B cell (primary cell): Measurements from ENCODE around the gene ZBTB16. TPM values are rescaled to one million over a fixed set of nuclear protein-coding genes. Genes with fewer than 3 reads are reported as not detected.

Source experiments
- ATAC-seq: fragments of 200-7000 bp; cut with Tn5 transposase; one replicate; pipeline ENCODE4 v1.10.0; 2021; ENCODE audit warnings: low read depth, mild to moderate bottlenecking, moderate number of reproducible peaks, moderate library complexity
- CTCF ChIA-PET: fragments of 350-600 bp; sonication (Branson Sonifier 250); formaldehyde crosslinking; loops from one replicate; lab custom pipeline; 2021; ENCODE audit warnings: antibody characterized with exemption, inconsistent platforms; lab: Charles Lee
- POLR2A ChIA-PET: fragments of 350-600 bp; sonication (Branson Sonifier 250); formaldehyde crosslinking; loops from one replicate; lab custom pipeline; 2021; ENCODE audit warnings: antibody characterized with exemption; lab: Charles Lee
- DNase-seq: peaks from one replicate; pipeline ENCODE4 v3.0.0; 2013
- H2AFZ ChIP-seq: 2 replicates; pipeline ENCODE4 v1.6.1; 2012; ENCODE audit warnings: mild to moderate bottlenecking, low read depth, low read length; ENCODE audit not compliant: insufficient read depth, poor library complexity, severe bottlenecking
- H3K27ac ChIP-seq, 2 donors: 1 replicate in 1 of 2; 2 replicates in 1 of 2; pipeline ENCODE4 v1.5.1; 2012 to 2013; ENCODE audit warnings: low read length in 2 of 2, mild to moderate bottlenecking in 2 of 2, moderate library complexity in 1 of 2
- H3K27me3 ChIP-seq, 4 experiments: fragments of 200-600 bp in 1 of 4; sonication (generic) in 1 of 4; replicated peaks in 1 of 4; 1 replicate in 2 of 4; 2 replicates in 2 of 4; pipeline versions ENCODE4 v1.6.1 to v1.7.0; 2013 to 2016; ENCODE audit warnings: low read length in 3 of 4, mild to moderate bottlenecking in 2 of 4, mixed read lengths in 1 of 4, moderate library complexity in 1 of 4; ENCODE audit not compliant: insufficient read depth in 4 of 4, control insufficient read depth in 3 of 4; ENCODE audit errors: control extremely low read depth in 1 of 4
- H3K36me3 ChIP-seq, 2 experiments: replicated peaks in 1 of 2; 1 replicate in 1 of 2; 2 replicates in 1 of 2; pipeline versions ENCODE4 v1.6.1 to v1.7.1; 2013; ENCODE audit warnings: low read length in 1 of 2; ENCODE audit not compliant: insufficient read depth in 2 of 2, control insufficient read depth in 1 of 2; ENCODE audit errors: control extremely low read depth in 1 of 2, extremely low read depth in 1 of 2
- H3K4me1 ChIP-seq, 2 donors: fragments of 200-600 bp in 1 of 2; sonication (generic) in 1 of 2; 1 replicate in 1 of 2; 2 replicates in 1 of 2; pipeline versions ENCODE4 v1.5.1 to v1.6.1; 2013 to 2017; ENCODE audit warnings: low read length in 2 of 2; ENCODE audit not compliant: control insufficient read depth in 2 of 2, insufficient read depth in 2 of 2
- H3K4me2 ChIP-seq: replicated peaks from 2 replicates; pipeline ENCODE3; 2012; ENCODE audit warnings: mild to moderate bottlenecking, low read depth, low read length; ENCODE audit not compliant: poor library complexity, severe bottlenecking
- H3K4me3 ChIP-seq, 5 experiments: fragments of 200-600 bp in 1 of 5; sonication (generic) in 1 of 5; 1 replicate in 3 of 5; 2 replicates in 2 of 5; pipeline versions ENCODE4 v1.5.1 to v1.7.0; 2011 to 2016; ENCODE audit warnings: low read length in 4 of 5, mild to moderate bottlenecking in 4 of 5, low read depth in 2 of 5, control low read depth in 1 of 5, moderate library complexity in 1 of 5; ENCODE audit not compliant: insufficient read depth in 1 of 5; ENCODE audit errors: control extremely low read depth in 1 of 5, extremely low read depth in 1 of 5
- H3K79me2 ChIP-seq: fragments of 200-600 bp; sonication (generic); one replicate; pipeline ENCODE4 v1.6.0; 2016; ENCODE audit warnings: low read length; ENCODE audit not compliant: control insufficient read depth, insufficient read depth
- H3K9ac ChIP-seq: fragments of 200-600 bp; sonication (generic); 2 replicates; pipeline ENCODE4 v1.6.1; 2017; ENCODE audit warnings: mild to moderate bottlenecking, low read length, moderate library complexity
- H3K9me3 ChIP-seq, 3 donors: one replicate each; pipeline versions ENCODE4 v1.6.1 to v1.7.1; 2013; ENCODE audit warnings: low read length in 2 of 3; ENCODE audit not compliant: control insufficient read depth in 2 of 3, insufficient read depth in 1 of 3; ENCODE audit errors: control extremely low read depth in 1 of 3
- H4K20me1 ChIP-seq: 2 replicates; pipeline ENCODE4 v1.6.0; 2012; ENCODE audit warnings: mild to moderate bottlenecking, low read length; ENCODE audit not compliant: insufficient read depth, control insufficient read depth, poor library complexity, severe bottlenecking
- H3K27ac Mint-ChIP-seq: one replicate; pipeline ENCODE4 v1.8.0; 2021; ENCODE audit warnings: mixed read lengths
- H3K27me3 Mint-ChIP-seq: one replicate; pipeline ENCODE4 v1.8.0; 2021; ENCODE audit warnings: mixed read lengths
- H3K4me1 Mint-ChIP-seq: one replicate; pipeline ENCODE4 v1.8.0; 2021; ENCODE audit warnings: mixed read lengths
- H3K4me3 Mint-ChIP-seq: one replicate; pipeline ENCODE4 v1.8.0; 2021; ENCODE audit warnings: mixed read lengths
- H3K9me3 Mint-ChIP-seq: one replicate; pipeline ENCODE4 v1.8.0; 2022; ENCODE audit warnings: mixed read lengths; ENCODE audit not compliant: insufficient read depth
- CTCF ChIP-seq: fragments of 200-600 bp; IDR thresholded peaks from one replicate; pipeline ENCODE4 v1.8.0; 2022; ENCODE audit warnings: antibody characterized with exemption, mild to moderate bottlenecking
- EZH2 ChIP-seq: IDR thresholded peaks from 2 replicates; pipeline ENCODE4 v1.6.1; 2012; ENCODE audit warnings: borderline replicate concordance, low read depth, mild to moderate bottlenecking, moderate library complexity, low read length; ENCODE audit not compliant: insufficient read depth, poor library complexity, severe bottlenecking
- WGBS: methylation state at CpG from one replicate; pipeline ENCODE4 v1.1.5; 2013; ENCODE audit warnings: missing lambda C conversion rate; ENCODE audit not compliant: insufficient coverage; 5-methylcytosine and 5-hydroxymethylcytosine counted together
- intact Hi-C: fragments of 100-400 bp; cut with micrococcal nuclease; formaldehyde crosslinking; loops from one replicate; pipeline ENCODE4 v1.10.0; 2022
- polyA plus RNA-seq: library from polyadenylated mRNA; depleted of rRNA; stranded (reverse); fragments of >200 nt; gene quantifications from 2 replicates; pipeline ENCODE4 v1.2.3, GENCODE V29; 2012
- total RNA-seq, 2 donors: library from RNA; stranded (reverse); fragments of 120-200 nt in 1 of 2; gene quantifications; 1 replicate in 1 of 2; 2 replicates in 1 of 2; pipeline versions ENCODE4 v1.2.3 to v1.2.4, GENCODE V29; 2013 to 2022

Gene ZBTB16
- total and polyA plus RNA-seq, 2 donors (not counting 1 experiment from before 2014, with no cell fraction given), result 16.0 to 20.6 TPM

DNA sequence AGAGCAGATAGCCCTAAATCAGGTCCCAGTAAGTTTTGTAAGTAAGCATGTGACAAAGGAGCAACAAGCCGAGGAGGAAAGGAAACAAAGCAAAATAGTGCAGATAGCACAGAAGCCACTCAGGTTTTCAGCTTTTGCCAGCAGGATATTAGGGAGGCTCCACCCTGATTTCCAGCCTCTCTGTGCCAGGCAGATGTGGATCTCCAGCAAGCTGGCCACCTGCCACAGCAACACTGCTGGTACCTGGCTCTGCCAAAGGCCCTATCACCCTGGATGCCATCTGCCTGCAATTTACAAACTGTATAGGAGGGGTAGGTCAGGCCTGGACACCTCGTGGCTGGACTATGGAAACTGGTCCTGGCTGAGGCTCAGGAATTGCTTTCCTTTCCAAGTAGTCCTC lies 224.5 kb downstream of the ZBTB16 start:
- ChIA-PET POLR2A (no interaction called here), CTCF (no interaction called here)

GRCh38 chr11:114284914-114285313 lies 225.4 kb downstream of the ZBTB16 start:
- intact Hi-C loops, result no loop called here
- ChIA-PET CTCF (no interaction called here), POLR2A (no interaction called here)
- Mint-ChIP-seq H3K27ac (no peak overlapping the region), H3K27me3 (peaks cover 8% of the 10 kb centered on the region), H3K4me3 (no peak overlapping the region), H3K4me1 (no peaks in the 10 kb centered on the region), H3K9me3 (no peaks in the 10 kb centered on the region)
- Histone ChIP-seq H4K20me1 (no peaks in the 10 kb centered on the region), H3K9ac (no peak overlapping the region), H2AFZ (no peak overlapping the region), H3K9me3 (no peaks in the 10 kb centered on the region), H3K27me3 (peaks cover 0 to 4% (median 0%) of the 10 kb centered on the region in 4 experiments), H3K36me3 (no peaks in the 10 kb centered on the region), H3K4me3 (no peak overlapping the region), H3K79me2 (no peaks in the 10 kb centered on the region), H3K27ac (no peak overlapping the region), H3K4me1 (no peaks in the 10 kb centered on the region), H3K4me2 (no peak overlapping the region)
- ATAC-seq, result no peak
- 91% methylated on average over 7 of the region's 7 CpGs for WGBS
- DNase-seq, result no peak
- TF ChIP-seq EZH2 (no peak), CTCF (no peak)

More for the DNA sequence above, 224.5 kb downstream of the ZBTB16 start:
- no peaks in the 10 kb centered on the region for H3K36me3 ChIP-seq
- no peak overlapping the region for H3K4me2 ChIP-seq
- H3K9me3 Mint-ChIP-seq, result no peaks in the 10 kb centered on the region
- no peak overlapping the region for H2AFZ ChIP-seq
- H3K27ac ChIP-seq, result no peak overlapping the region
- H3K27ac Mint-ChIP-seq, result no peak overlapping the region
- ATAC-seq, result no peak
- no peak overlapping the region for H3K4me3 Mint-ChIP-seq
- intact Hi-C loops, result no loop called here
- H3K9me3 ChIP-seq, result no peaks in the 10 kb centered on the region
- no peak overlapping the region for H3K9ac ChIP-seq
- peaks cover 13% of the 10 kb centered on the region for H3K27me3 Mint-ChIP-seq
- WGBS, result 86% methylated on average over 1 of the region's 2 CpGs
- H3K4me3 ChIP-seq, result no peak overlapping the region
- DNase-seq, result no peak
- H4K20me1 ChIP-seq, result no peaks in the 10 kb centered on the region
- no peaks in the 10 kb centered on the region for H3K4me1 ChIP-seq
- TF ChIP-seq EZH2, result no peak
- TF ChIP-seq CTCF, result no peak
- H3K4me1 Mint-ChIP-seq, result no peaks in the 10 kb centered on the region
- H3K79me2 ChIP-seq, result no peaks in the 10 kb centered on the region
- H3K27me3 ChIP-seq, result peaks cover 0 to 6% (median 2%) of the 10 kb centered on the region in 4 experiments
